ENCODE data around the gene ARL8A.

DNA sequence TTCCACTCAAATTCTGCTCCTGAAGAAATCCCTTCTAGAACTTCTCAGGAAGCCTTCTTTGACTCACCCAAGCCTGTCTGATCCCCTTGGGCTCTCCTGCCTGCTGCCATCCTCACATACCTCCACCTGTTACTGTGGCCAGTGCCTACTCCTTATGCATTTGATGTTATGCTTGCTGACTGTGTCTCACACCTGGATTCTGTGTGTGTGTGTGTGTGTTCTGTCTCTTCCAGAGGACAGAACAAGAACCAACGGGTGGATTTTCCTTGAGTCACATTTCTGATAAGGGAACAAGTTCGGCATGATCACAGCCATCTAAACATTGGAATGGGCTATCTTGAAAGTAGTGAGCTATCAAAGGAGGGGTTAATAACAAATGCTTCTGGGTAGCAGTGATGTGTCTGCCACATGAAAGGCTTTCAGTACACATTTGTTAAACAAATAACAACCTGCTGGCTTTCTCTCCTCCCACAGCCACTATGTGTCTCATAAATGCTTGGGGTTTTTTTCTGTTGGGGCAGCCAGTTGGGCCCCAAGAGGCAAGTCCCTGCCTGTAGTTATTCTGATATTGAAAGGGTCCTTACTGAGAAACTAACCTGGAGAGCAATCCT is 30.7 kb downstream of the ARL8A start:
- TF ChIP-seq CTCF (IDR thresholded peaks at IDR 0.05 in 8 of 11, conservative IDR thresholded peaks at IDR 0.05 in 3 of 11) (no peak), POLR2A (IDR thresholded peaks at IDR 0.05) (no peak)
